Measurements from ENCODE around the gene MYOM3. TPM values are rescaled to one million over a fixed set of nuclear protein-coding genes. Genes with fewer than 3 reads are reported as not detected.
A peak's percentile ranks its signal among the peaks of the same experiment; 100 is the strongest.

The MYOM3 gene
- total and polyA plus RNA-seq, 2 of the 13 experiments (the other 11 are each of a cell fraction or from before 2014, with no cell fraction given) = 5.8 to 15.3 TPM

DNA sequence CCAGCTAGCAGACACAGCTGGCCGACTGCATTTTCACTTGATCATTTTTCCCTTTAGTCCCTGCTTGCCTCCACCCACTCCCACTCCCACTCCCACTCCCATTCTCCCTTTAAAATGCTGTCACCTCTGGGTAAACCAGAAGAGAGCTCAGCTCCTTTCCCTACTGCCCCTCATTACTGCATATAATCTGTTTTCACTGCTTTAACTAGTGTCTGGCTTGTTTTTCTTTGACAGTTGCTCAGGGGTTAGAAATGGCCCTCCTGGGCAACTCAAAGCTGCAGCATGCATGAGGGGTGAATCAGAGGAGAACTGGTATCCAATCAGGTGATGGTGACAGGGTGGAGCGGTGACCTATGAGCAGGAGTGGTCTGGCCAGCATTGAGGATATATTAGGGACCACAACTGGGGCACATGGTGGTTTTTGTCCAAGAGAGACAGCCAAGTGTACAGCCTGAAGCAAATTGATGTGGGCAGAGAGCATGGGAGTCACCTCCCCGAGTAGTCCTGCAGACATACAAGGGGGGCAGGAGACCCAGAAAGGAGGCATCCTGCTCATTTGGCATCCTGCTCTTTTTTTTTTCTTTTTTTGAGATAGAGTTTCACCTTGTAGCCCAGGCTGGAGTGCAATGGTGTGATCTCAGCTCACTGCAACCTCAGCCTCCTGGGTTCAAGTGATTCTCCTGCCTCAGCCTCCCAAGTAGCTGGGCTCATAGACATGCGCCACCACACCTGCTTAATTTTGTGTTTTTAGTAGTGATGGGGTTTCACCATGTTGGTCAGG is 89.2 kb downstream of the MYOM3 start (continued):
- TF ChIP-seq, protein P1, sequence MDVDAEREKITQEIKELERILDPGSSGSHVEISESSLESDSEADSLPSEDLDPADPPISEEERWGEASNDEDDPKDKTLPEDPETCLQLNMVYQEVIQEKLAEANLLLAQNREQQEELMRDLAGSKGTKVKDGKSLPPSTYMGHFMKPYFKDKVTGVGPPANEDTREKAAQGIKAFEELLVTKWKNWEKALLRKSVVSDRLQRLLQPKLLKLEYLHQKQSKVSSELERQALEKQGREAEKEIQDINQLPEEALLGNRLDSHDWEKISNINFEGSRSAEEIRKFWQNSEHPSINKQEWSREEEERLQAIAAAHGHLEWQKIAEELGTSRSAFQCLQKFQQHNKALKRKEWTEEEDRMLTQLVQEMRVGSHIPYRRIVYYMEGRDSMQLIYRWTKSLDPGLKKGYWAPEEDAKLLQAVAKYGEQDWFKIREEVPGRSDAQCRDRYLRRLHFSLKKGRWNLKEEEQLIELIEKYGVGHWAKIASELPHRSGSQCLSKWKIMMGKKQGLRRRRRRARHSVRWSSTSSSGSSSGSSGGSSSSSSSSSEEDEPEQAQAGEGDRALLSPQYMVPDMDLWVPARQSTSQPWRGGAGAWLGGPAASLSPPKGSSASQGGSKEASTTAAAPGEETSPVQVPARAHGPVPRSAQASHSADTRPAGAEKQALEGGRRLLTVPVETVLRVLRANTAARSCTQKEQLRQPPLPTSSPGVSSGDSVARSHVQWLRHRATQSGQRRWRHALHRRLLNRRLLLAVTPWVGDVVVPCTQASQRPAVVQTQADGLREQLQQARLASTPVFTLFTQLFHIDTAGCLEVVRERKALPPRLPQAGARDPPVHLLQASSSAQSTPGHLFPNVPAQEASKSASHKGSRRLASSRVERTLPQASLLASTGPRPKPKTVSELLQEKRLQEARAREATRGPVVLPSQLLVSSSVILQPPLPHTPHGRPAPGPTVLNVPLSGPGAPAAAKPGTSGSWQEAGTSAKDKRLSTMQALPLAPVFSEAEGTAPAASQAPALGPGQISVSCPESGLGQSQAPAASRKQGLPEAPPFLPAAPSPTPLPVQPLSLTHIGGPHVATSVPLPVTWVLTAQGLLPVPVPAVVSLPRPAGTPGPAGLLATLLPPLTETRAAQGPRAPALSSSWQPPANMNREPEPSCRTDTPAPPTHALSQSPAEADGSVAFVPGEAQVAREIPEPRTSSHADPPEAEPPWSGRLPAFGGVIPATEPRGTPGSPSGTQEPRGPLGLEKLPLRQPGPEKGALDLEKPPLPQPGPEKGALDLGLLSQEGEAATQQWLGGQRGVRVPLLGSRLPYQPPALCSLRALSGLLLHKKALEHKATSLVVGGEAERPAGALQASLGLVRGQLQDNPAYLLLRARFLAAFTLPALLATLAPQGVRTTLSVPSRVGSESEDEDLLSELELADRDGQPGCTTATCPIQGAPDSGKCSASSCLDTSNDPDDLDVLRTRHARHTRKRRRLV (CRISPR knock-in tag; IDR thresholded peaks at IDR 0.05) = no peak
- TF ChIP-seq ZNF33B (CRISPR knock-in tag; IDR thresholded peaks at IDR 0.05) = no peak
- TF ChIP-seq, protein P2, sequence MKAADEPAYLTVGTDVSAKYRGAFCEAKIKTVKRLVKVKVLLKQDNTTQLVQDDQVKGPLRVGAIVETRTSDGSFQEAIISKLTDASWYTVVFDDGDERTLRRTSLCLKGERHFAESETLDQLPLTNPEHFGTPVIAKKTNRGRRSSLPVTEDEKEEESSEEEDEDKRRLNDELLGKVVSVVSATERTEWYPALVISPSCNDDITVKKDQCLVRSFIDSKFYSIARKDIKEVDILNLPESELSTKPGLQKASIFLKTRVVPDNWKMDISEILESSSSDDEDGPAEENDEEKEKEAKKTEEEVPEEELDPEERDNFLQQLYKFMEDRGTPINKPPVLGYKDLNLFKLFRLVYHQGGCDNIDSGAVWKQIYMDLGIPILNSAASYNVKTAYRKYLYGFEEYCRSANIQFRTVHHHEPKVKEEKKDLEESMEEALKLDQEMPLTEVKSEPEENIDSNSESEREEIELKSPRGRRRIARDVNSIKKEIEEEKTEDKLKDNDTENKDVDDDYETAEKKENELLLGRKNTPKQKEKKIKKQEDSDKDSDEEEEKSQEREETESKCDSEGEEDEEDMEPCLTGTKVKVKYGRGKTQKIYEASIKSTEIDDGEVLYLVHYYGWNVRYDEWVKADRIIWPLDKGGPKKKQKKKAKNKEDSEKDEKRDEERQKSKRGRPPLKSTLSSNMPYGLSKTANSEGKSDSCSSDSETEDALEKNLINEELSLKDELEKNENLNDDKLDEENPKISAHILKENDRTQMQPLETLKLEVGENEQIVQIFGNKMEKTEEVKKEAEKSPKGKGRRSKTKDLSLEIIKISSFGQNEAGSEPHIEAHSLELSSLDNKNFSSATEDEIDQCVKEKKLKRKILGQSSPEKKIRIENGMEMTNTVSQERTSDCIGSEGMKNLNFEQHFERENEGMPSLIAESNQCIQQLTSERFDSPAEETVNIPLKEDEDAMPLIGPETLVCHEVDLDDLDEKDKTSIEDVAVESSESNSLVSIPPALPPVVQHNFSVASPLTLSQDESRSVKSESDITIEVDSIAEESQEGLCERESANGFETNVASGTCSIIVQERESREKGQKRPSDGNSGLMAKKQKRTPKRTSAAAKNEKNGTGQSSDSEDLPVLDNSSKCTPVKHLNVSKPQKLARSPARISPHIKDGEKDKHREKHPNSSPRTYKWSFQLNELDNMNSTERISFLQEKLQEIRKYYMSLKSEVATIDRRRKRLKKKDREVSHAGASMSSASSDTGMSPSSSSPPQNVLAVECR (CRISPR knock-in tag; IDR thresholded peaks at IDR 0.05; ENCODE audit: borderline replicate concordance) = no peak
- TF ChIP-seq, protein P3, sequence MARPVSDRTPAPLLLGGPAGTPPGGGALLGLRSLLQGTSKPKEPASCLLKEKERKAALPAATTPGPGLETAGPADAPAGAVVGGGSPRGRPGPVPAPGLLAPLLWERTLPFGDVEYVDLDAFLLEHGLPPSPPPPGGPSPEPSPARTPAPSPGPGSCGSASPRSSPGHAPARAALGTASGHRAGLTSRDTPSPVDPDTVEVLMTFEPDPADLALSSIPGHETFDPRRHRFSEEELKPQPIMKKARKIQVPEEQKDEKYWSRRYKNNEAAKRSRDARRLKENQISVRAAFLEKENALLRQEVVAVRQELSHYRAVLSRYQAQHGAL (CRISPR knock-in tag; IDR thresholded peaks at IDR 0.05; ENCODE audit: not compliant biosample characterization) = no peak
- TF ChIP-seq ZNF546 (CRISPR knock-in tag; conservative IDR thresholded peaks at IDR 0.05) = peak; percentile 67; the same call in 1 of the 2 replicates
- TF ChIP-seq ZSCAN29 (CRISPR knock-in tag; conservative IDR thresholded peaks at IDR 0.05) = peak; percentile 60; the same call in 1 of the 2 replicates
- TF ChIP-seq MTA3 (CRISPR knock-in tag; IDR thresholded peaks at IDR 0.05) = no peak
- TF ChIP-seq, protein P4, sequence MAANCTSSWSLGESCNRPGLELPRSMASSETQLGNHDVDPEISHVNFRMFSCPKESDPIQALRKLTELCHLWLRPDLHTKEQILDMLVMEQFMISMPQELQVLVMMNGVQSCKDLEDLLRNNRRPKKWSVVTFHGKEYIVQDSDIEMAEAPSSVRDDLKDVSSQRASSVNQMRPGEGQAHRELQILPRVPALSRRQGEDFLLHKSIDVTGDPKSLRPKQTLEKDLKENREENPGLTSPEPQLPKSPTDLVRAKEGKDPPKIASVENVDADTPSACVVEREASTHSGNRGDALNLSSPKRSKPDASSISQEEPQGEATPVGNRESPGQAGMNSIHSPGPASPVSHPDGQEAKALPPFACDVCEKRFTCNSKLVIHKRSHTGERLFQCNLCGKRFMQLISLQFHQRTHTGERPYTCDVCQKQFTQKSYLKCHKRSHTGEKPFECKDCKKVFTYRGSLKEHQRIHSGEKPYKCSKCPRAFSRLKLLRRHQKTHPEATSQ (CRISPR knock-in tag; IDR thresholded peaks at IDR 0.05; ENCODE audit: borderline replicate concordance) = no peak
- TF ChIP-seq, protein P5, sequence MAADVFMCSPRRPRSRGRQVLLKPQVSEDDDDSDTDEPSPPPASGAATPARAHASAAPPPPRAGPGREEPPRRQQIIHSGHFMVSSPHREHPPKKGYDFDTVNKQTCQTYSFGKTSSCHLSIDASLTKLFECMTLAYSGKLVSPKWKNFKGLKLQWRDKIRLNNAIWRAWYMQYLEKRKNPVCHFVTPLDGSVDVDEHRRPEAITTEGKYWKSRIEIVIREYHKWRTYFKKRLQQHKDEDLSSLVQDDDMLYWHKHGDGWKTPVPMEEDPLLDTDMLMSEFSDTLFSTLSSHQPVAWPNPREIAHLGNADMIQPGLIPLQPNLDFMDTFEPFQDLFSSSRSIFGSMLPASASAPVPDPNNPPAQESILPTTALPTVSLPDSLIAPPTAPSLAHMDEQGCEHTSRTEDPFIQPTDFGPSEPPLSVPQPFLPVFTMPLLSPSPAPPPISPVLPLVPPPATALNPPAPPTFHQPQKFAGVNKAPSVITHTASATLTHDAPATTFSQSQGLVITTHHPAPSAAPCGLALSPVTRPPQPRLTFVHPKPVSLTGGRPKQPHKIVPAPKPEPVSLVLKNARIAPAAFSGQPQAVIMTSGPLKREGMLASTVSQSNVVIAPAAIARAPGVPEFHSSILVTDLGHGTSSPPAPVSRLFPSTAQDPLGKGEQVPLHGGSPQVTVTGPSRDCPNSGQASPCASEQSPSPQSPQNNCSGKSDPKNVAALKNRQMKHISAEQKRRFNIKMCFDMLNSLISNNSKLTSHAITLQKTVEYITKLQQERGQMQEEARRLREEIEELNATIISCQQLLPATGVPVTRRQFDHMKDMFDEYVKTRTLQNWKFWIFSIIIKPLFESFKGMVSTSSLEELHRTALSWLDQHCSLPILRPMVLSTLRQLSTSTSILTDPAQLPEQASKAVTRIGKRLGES (CRISPR knock-in tag; IDR thresholded peaks at IDR 0.05; ENCODE audit: borderline replicate concordance) = no peak
- no peak for TF ChIP-seq ZNF160 (CRISPR knock-in tag; IDR thresholded peaks at IDR 0.05)
- TF ChIP-seq ZNF138 (CRISPR knock-in tag; IDR thresholded peaks at IDR 0.05; ENCODE audit: low read depth) = no peak
- TF ChIP-seq ZNF431 (CRISPR knock-in tag; IDR thresholded peaks at IDR 0.05; ENCODE audit: borderline replicate concordance, low read depth) = 0 out of 2 replicates have a peak, but pooled peaks have one; percentile 45

Data from HepG2 (cell line).